Measurements from ENCODE around the gene RXRB.

The RXRB gene

GRCh38 chr6:33217246-33217645 is 16.8 kb upstream of the RXRB start:
- no peak overlapping the region for H3K27ac Mint-ChIP-seq
- H3K27me3 Mint-ChIP-seq = peaks cover 62% of the 10 kb centered on the region
- DNase-seq = no peak
- H3K9me3 Mint-ChIP-seq = no peaks in the 10 kb centered on the region
- no peak overlapping the region for H3K4me3 Mint-ChIP-seq
- peaks cover 32% of the 10 kb centered on the region for H3K4me1 Mint-ChIP-seq (ENCODE audit: low read depth)
- peaks cover 4% of the 10 kb centered on the region for H3K36me3 Mint-ChIP-seq (ENCODE audit: low read depth)

GRCh38 chr6:33216117-33216649 is 15.7 kb upstream of the RXRB start:
- Mint-ChIP-seq H3K27ac (no peak overlapping the region), H3K9me3 (no peaks in the 10 kb centered on the region), H3K27me3 (peaks cover 54% of the 10 kb centered on the region), H3K4me1 (ENCODE audit: low read depth) (peaks cover 32% of the 10 kb centered on the region), H3K36me3 (ENCODE audit: low read depth) (peaks cover 11% of the 10 kb centered on the region), H3K4me3 (no peak overlapping the region)
- DNase-seq = no peak

GRCh38 chr6:33215271-33216116 is 15.0 kb upstream of the RXRB start:
- Mint-ChIP-seq H3K36me3 (ENCODE audit: low read depth) (peaks cover 17% of the 10 kb centered on the region), H3K27ac (no peak overlapping the region), H3K4me3 (no peak overlapping the region), H3K9me3 (no peaks in the 10 kb centered on the region), H3K4me1 (ENCODE audit: low read depth) (peaks cover 34% of the 10 kb centered on the region), H3K27me3 (peaks cover 52% of the 10 kb centered on the region)
- no peak for DNase-seq

- no peak for DNase-seq
- H3K4me1 Mint-ChIP-seq (ENCODE audit: low read depth) = peaks cover 48% of the 10 kb centered on the region
- H3K27ac Mint-ChIP-seq = no peak overlapping the region
- no peaks in the 10 kb centered on the region for H3K9me3 Mint-ChIP-seq
- H3K27me3 Mint-ChIP-seq = peaks cover 47% of the 10 kb centered on the region
- peak overlapping the region; percentile 65 for H3K4me3 Mint-ChIP-seq
- H3K36me3 Mint-ChIP-seq (ENCODE audit: low read depth) = peaks cover 32% of the 10 kb centered on the region
Measured at GRCh38 chr6:33213989-33214335, 13.5 kb upstream of the RXRB start.

- Mint-ChIP-seq H3K36me3 (ENCODE audit: low read depth) (peaks cover 36% of the 10 kb centered on the region), H3K27ac (peak overlapping the region; percentile 18), H3K9me3 (no peaks in the 10 kb centered on the region), H3K4me1 (ENCODE audit: low read depth) (peaks cover 51% of the 10 kb centered on the region), H3K27me3 (peaks cover 43% of the 10 kb centered on the region), H3K4me3 (peak overlapping the region; percentile 65)
- no peak for DNase-seq
Measured at GRCh38 chr6:33213166-33213988, 12.9 kb upstream of the RXRB start.

- peak overlapping the region; percentile 65 for H3K4me3 Mint-ChIP-seq
- peaks cover 37% of the 10 kb centered on the region for H3K36me3 Mint-ChIP-seq (ENCODE audit: low read depth)
- no peak for DNase-seq
- peaks cover 39% of the 10 kb centered on the region for H3K27me3 Mint-ChIP-seq
- peaks cover 51% of the 10 kb centered on the region for H3K4me1 Mint-ChIP-seq (ENCODE audit: low read depth)
- H3K9me3 Mint-ChIP-seq = no peaks in the 10 kb centered on the region
- peak overlapping the region; percentile 41 for H3K27ac Mint-ChIP-seq
Measured at GRCh38 chr6:33212857-33213165, 12.3 kb upstream of the RXRB start.

GRCh38 chr6:33211666-33212422 is 11.4 kb upstream of the RXRB start:
- Mint-ChIP-seq H3K4me1 (ENCODE audit: low read depth) (peaks cover 52% of the 10 kb centered on the region), H3K36me3 (ENCODE audit: low read depth) (peaks cover 39% of the 10 kb centered on the region), H3K27ac (no peak overlapping the region), H3K4me3 (no peak overlapping the region), H3K27me3 (peaks cover 35% of the 10 kb centered on the region), H3K9me3 (no peaks in the 10 kb centered on the region)
- no peak for DNase-seq

GRCh38 chr6:33211136-33211535 is 10.7 kb upstream of the RXRB start:
- Mint-ChIP-seq H3K36me3 (ENCODE audit: low read depth) (peaks cover 39% of the 10 kb centered on the region), H3K27me3 (peaks cover 31% of the 10 kb centered on the region), H3K9me3 (no peaks in the 10 kb centered on the region), H3K27ac (no peak overlapping the region), H3K4me3 (no peak overlapping the region), H3K4me1 (ENCODE audit: low read depth) (peaks cover 57% of the 10 kb centered on the region)
- DNase-seq = no peak

- H3K4me3 Mint-ChIP-seq = peak overlapping the region; percentile 81
- peaks cover 61% of the 10 kb centered on the region for H3K4me1 Mint-ChIP-seq (ENCODE audit: low read depth)
- DNase-seq = no peak
- H3K9me3 Mint-ChIP-seq = no peaks in the 10 kb centered on the region
- H3K36me3 Mint-ChIP-seq (ENCODE audit: low read depth) = peaks cover 48% of the 10 kb centered on the region
- H3K27ac Mint-ChIP-seq = no peak overlapping the region
- peaks cover 21% of the 10 kb centered on the region for H3K27me3 Mint-ChIP-seq
Measured at GRCh38 chr6:33209856-33210255, 9.4 kb upstream of the RXRB start.

GRCh38 chr6:33208091-33208967 is 7.9 kb upstream of the RXRB start, which contains the start of gene RING1:
TSS of gene RING1 (plus strand) at chr6:33208500. CDS start at chr6:33208823, 323 bp downstream.
- peaks cover 61% of the 10 kb centered on the region for H3K36me3 Mint-ChIP-seq (ENCODE audit: low read depth)
- H3K27ac Mint-ChIP-seq = peak within 1 kb of the TSS; percentile 85
- H3K4me3 Mint-ChIP-seq = peak within 1 kb of the TSS; percentile 81
- peaks cover 9% of the 10 kb centered on the region for H3K27me3 Mint-ChIP-seq
- no peaks in the 10 kb centered on the region for H3K9me3 Mint-ChIP-seq
- DNase-seq = peak; percentile 92
- H3K4me1 Mint-ChIP-seq (ENCODE audit: low read depth) = peaks cover 60% of the 10 kb centered on the region

- DNase-seq = no peak
- H3K27me3 Mint-ChIP-seq = peaks cover 2% of the 10 kb centered on the region
- no peaks in the 10 kb centered on the region for H3K9me3 Mint-ChIP-seq
- H3K4me3 Mint-ChIP-seq = peak overlapping the region; percentile 81
- H3K36me3 Mint-ChIP-seq (ENCODE audit: low read depth) = peaks cover 68% of the 10 kb centered on the region
- H3K4me1 Mint-ChIP-seq (ENCODE audit: low read depth) = peaks cover 60% of the 10 kb centered on the region
- H3K27ac Mint-ChIP-seq = peak overlapping the region; percentile 85
Measured at GRCh38 chr6:33207552-33208090, 7.2 kb upstream of the RXRB start.

- Mint-ChIP-seq H3K4me1 (ENCODE audit: low read depth) (peaks cover 64% of the 10 kb centered on the region), H3K4me3 (peak overlapping the region; percentile 83), H3K9me3 (no peaks in the 10 kb centered on the region), H3K27ac (peak overlapping the region; percentile 99), H3K36me3 (ENCODE audit: low read depth) (peaks cover 68% of the 10 kb centered on the region), H3K27me3 (no peaks in the 10 kb centered on the region)
- no peak for DNase-seq
Measured at GRCh38 chr6:33206864-33207551, 6.5 kb upstream of the RXRB start.

Measured in activated T-cell treated with anti-CD3 and anti-CD28 coated beads, Interleukin-2, amount 50 U/mL, for 24 hours (primary cell).